WTC11 (cell line): ENCODE data around the gene KIFC3.

Experiments
- AFF4 ChIP-seq: sonication (generic); formaldehyde crosslinking; IDR thresholded peaks from 2 replicates; pipeline ENCODE4 v1.8.1; 2023; ENCODE audit warnings: mild to moderate bottlenecking, missing genetic modification reagents, borderline replicate concordance
- ATF2 ChIP-seq: sonication (generic); formaldehyde crosslinking; IDR thresholded peaks from 2 replicates; pipeline ENCODE4 v1.8.1; 2022; ENCODE audit warnings: low read depth, missing genetic modification reagents, borderline replicate concordance
- CTCF ChIP-seq: fragments of 200-600 bp; IDR thresholded peaks from 2 replicates; pipeline ENCODE4 v1.8.0; 2022; ENCODE audit warnings: antibody characterized with exemption
- ESRRA ChIP-seq: sonication (generic); formaldehyde crosslinking; IDR thresholded peaks from 2 replicates; pipeline ENCODE4 v1.8.1; 2022; ENCODE audit warnings: mild to moderate bottlenecking, missing genetic modification reagents, borderline replicate concordance
- KAT7 ChIP-seq: sonication (generic); formaldehyde crosslinking; IDR thresholded peaks from 2 replicates; pipeline ENCODE4 v1.8.1; 2023; ENCODE audit warnings: missing genetic modification reagents, mild to moderate bottlenecking, borderline replicate concordance
- MLX ChIP-seq: sonication (generic); formaldehyde crosslinking; IDR thresholded peaks from 2 replicates; pipeline ENCODE4 v1.8.1; 2023; ENCODE audit warnings: mild to moderate bottlenecking, missing genetic modification reagents, moderate library complexity
- NR2C2 ChIP-seq: sonication (generic); formaldehyde crosslinking; IDR thresholded peaks from 2 replicates; pipeline ENCODE4 v1.8.0; 2022; ENCODE audit warnings: mild to moderate bottlenecking, missing genetic modification reagents
- ZNF138 ChIP-seq: sonication (generic); formaldehyde crosslinking; conservative IDR thresholded peaks from 2 replicates; pipeline ENCODE4 v1.8.1; 2022; ENCODE audit warnings: mild to moderate bottlenecking, moderate library complexity, missing genetic modification reagents

- TF ChIP-seq ZNF138 (CRISPR knock-in tag), result no peak
- TF ChIP-seq MLX (CRISPR knock-in tag), result no peak
- TF ChIP-seq ATF2 (CRISPR knock-in tag), result no peak
- no peak for TF ChIP-seq NR2C2 (CRISPR knock-in tag)
- no peak for TF ChIP-seq AFF4 (CRISPR knock-in tag)
- no peak for TF ChIP-seq KAT7
- TF ChIP-seq CTCF, result no peak
- no peak for TF ChIP-seq ESRRA
These were observed 49.5 kb downstream of the KIFC3 start for GRCh38 chr16:57752581-57753447.
